ENCODE data around the gene IDH3G.

Gene IDH3G

GRCh38 chrX:153814591-153815315 lies 20.6 kb upstream of the IDH3G start:
- DNase-seq = no peak

- no peak for DNase-seq
Observed at GRCh38 chrX:153813161-153813560, 19.0 kb upstream of the IDH3G start.

GRCh38 chrX:153812220-153812619 lies 18.0 kb upstream of the IDH3G start:
- no peak for DNase-seq

GRCh38 chrX:153807976-153808375 lies 13.8 kb upstream of the IDH3G start:
- DNase-seq = no peak

GRCh38 chrX:153806999-153807575 lies 12.9 kb upstream of the IDH3G start:
- DNase-seq = no peak

GRCh38 chrX:153805436-153805835 lies 11.3 kb upstream of the IDH3G start:
- DNase-seq = no peak

GRCh38 chrX:153804621-153805020 lies 10.4 kb upstream of the IDH3G start:
- DNase-seq = no peak

GRCh38 chrX:153804100-153804595 lies 10.0 kb upstream of the IDH3G start:
- no peak for DNase-seq

GRCh38 chrX:153803211-153804099 lies 9.3 kb upstream of the IDH3G start:
- no peak for DNase-seq

GRCh38 chrX:153802513-153803045 lies 8.4 kb upstream of the IDH3G start:
- DNase-seq = no peak

- no peak for DNase-seq
Observed at GRCh38 chrX:153801669-153802068, 7.5 kb upstream of the IDH3G start.

- no peak for DNase-seq
Observed at GRCh38 chrX:153800746-153801145, 6.6 kb upstream of the IDH3G start.

GRCh38 chrX:153800177-153800722 lies 6.1 kb upstream of the IDH3G start:
- no peak for DNase-seq

- no peak for DNase-seq
Observed at GRCh38 chrX:153799326-153799725, 5.2 kb upstream of the IDH3G start.

- no peak for DNase-seq
Observed at GRCh38 chrX:153797415-153798015, 3.3 kb upstream of the IDH3G start.

GRCh38 chrX:153794897-153795816 lies 982 bp upstream of the IDH3G start:
- no peak for DNase-seq

- no peak for DNase-seq
Observed at GRCh38 chrX:153793291-153793690, 884 bp downstream of the IDH3G start.

GRCh38 chrX:153792368-153792767 lies 1.8 kb downstream of the IDH3G start:
- no peak for DNase-seq

GRCh38 chrX:153791104-153791852 lies 2.9 kb downstream of the IDH3G start:
- no peak for DNase-seq

GRCh38 chrX:153789654-153790053 lies 4.5 kb downstream of the IDH3G start:
- no peak for DNase-seq

- DNase-seq = no peak
Observed at GRCh38 chrX:153786669-153787068, 7.5 kb downstream of the IDH3G start.

Measured in COR-L47 (cell line).